Measurements from ENCODE around the gene RAI14.
"Not testable (repeated sequence)": the region's sequence is repeated elsewhere in the genome, so short reads cannot be mapped to it uniquely, and the experiment has no call there.

Gene RAI14

GRCh38 chr5:34775886-34776285 is 119.8 kb downstream of the RAI14 start:
- no peak for DNase-seq

GRCh38 chr5:34778091-34778850 is 122.1 kb downstream of the RAI14 start:
- DNase-seq, result no peak

- not testable (repeated sequence) for DNase-seq
These were observed 127.8 kb downstream of the RAI14 start for GRCh38 chr5:34783892-34784291.

GRCh38 chr5:34787035-34787434 is 130.9 kb downstream of the RAI14 start:
- no peak for DNase-seq

- DNase-seq, result no peak
These were observed 132.9 kb downstream of the RAI14 start for GRCh38 chr5:34789021-34789531.

- no peak for DNase-seq
These were observed 133.5 kb downstream of the RAI14 start for GRCh38 chr5:34789639-34790038.

GRCh38 chr5:34790069-34790468 is 133.9 kb downstream of the RAI14 start:
- DNase-seq, result no peak

GRCh38 chr5:34791761-34792244 is 135.7 kb downstream of the RAI14 start:
- no peak for DNase-seq

- no peak for DNase-seq
These were observed 146.9 kb downstream of the RAI14 start for GRCh38 chr5:34802834-34803563.

GRCh38 chr5:34803974-34804732 is 148.0 kb downstream of the RAI14 start:
- DNase-seq, result no peak

GRCh38 chr5:34804913-34805312 is 148.8 kb downstream of the RAI14 start:
- no peak for DNase-seq

- no peak for DNase-seq
These were observed 150.4 kb downstream of the RAI14 start for GRCh38 chr5:34806532-34806931.

GRCh38 chr5:34811706-34812105 is 155.6 kb downstream of the RAI14 start:
- DNase-seq, result no peak

- no peak for DNase-seq
These were observed 157.4 kb downstream of the RAI14 start for GRCh38 chr5:34813509-34813908.

GRCh38 chr5:34817558-34818351 is 161.6 kb downstream of the RAI14 start:
- DNase-seq, result no peak

- no peak for DNase-seq
These were observed 162.6 kb downstream of the RAI14 start for GRCh38 chr5:34818717-34819116.

GRCh38 chr5:34820593-34820992 is 164.5 kb downstream of the RAI14 start:
- no peak for DNase-seq

- DNase-seq, result no peak
These were observed 167.0 kb downstream of the RAI14 start for GRCh38 chr5:34822956-34823715.

- no peak for DNase-seq
These were observed 170.2 kb downstream of the RAI14 start for GRCh38 chr5:34826347-34826746.

- no peak for DNase-seq
These were observed 171.7 kb downstream of the RAI14 start for GRCh38 chr5:34827588-34828506.

All from DMS153 (cell line).